Natural killer cell (primary cell): ENCODE data around the gene FBLN5. TPM values are rescaled to one million over a fixed set of nuclear protein-coding genes. Genes with fewer than 3 reads are reported as not detected.
A peak's percentile ranks its signal among the peaks of the same experiment; 100 is the strongest.

Experiments used
- ATAC-seq, 3 donors: fragments of 150-1000 bp in 2 of 3; fragments of 200-7000 bp in 1 of 3; cut with Tn5 transposase; 1 replicate in 1 of 3; 2 replicates in 2 of 3; pipeline ENCODE4 v1.10.0; 2021; ENCODE audit warnings: mild to moderate bottlenecking in 2 of 3, moderate library complexity in 2 of 3
- DNase-seq, 2 donors: peaks; one replicate each; pipeline versions ENCODE4 v3.0.0 to v3.0.0-alpha.2; 2013 to 2021; ENCODE audit warnings: mixed read lengths in 1 of 2
- H3K27ac ChIP-seq: one replicate; pipeline ENCODE4 v1.5.1; 2013; ENCODE audit warnings: mild to moderate bottlenecking, low read length
- H3K27me3 ChIP-seq: one replicate; pipeline ENCODE4 v1.6.1; 2013; ENCODE audit warnings: low read length; ENCODE audit not compliant: control insufficient read depth, insufficient read depth
- H3K36me3 ChIP-seq: one replicate; pipeline ENCODE4 v1.6.1; 2013; ENCODE audit warnings: low read length; ENCODE audit not compliant: control insufficient read depth, insufficient read depth
- H3K4me1 ChIP-seq: one replicate; pipeline ENCODE4 v1.6.1; 2013; ENCODE audit warnings: low read length; ENCODE audit not compliant: control insufficient read depth, insufficient read depth
- H3K4me3 ChIP-seq: one replicate; pipeline ENCODE4 v1.5.1; 2013; ENCODE audit warnings: low read length
- H3K9me3 ChIP-seq: one replicate; pipeline ENCODE4 v1.6.1; 2013; ENCODE audit warnings: low read length; ENCODE audit not compliant: control insufficient read depth, insufficient read depth
- H3K27ac Mint-ChIP-seq, 2 donors: one replicate each; pipeline ENCODE4 v1.8.0; 2022; ENCODE audit warnings: mild to moderate bottlenecking in 2 of 2, mixed read lengths in 2 of 2, moderate library complexity in 1 of 2
- H3K27me3 Mint-ChIP-seq, 2 donors: one replicate each; pipeline ENCODE4 v1.8.0; 2022; ENCODE audit warnings: low read depth in 2 of 2, mixed read lengths in 2 of 2
- H3K36me3 Mint-ChIP-seq: one replicate; pipeline ENCODE4 v1.8.0; 2022; ENCODE audit warnings: mixed read lengths
- H3K4me1 Mint-ChIP-seq, 2 donors: one replicate each; pipeline ENCODE4 v1.8.0; 2022; ENCODE audit warnings: mixed read lengths in 2 of 2
- H3K4me3 Mint-ChIP-seq: one replicate; pipeline ENCODE4 v1.8.0; 2022; ENCODE audit warnings: mild to moderate bottlenecking, moderate library complexity, mixed read lengths
- H3K9me3 Mint-ChIP-seq, 2 donors: one replicate each; pipeline ENCODE4 v1.8.0; 2022; ENCODE audit warnings: mixed read lengths in 2 of 2
- WGBS: methylation state at CpG from one replicate; pipeline ENCODE4 v1.1.7; 2013; ENCODE audit warnings: missing lambda C conversion rate; ENCODE audit not compliant: insufficient coverage; 5-methylcytosine and 5-hydroxymethylcytosine counted together
- intact Hi-C: fragments of 100-400 bp; cut with micrococcal nuclease; formaldehyde crosslinking; loops from one replicate; pipeline ENCODE4 v1.14.2; 2022
- total RNA-seq, 4 donors: library from RNA; stranded (reverse); fragments of 120-200 nt in 1 of 4; gene quantifications; one replicate each; pipeline versions ENCODE4 v1.2.3 to v1.2.4, GENCODE V29; 2013 to 2022
- TF ChIP-seq, protein P1 (sequence below): fragments of 200-600 bp; IDR thresholded peaks from one replicate; pipeline ENCODE4 v1.8.0; 2022; ENCODE audit warnings: antibody characterized with exemption

FBLN5 gene
- total RNA-seq, 3 donors from 2014 or later (not counting 1 experiment from before 2014, with no cell fraction given) = 0.56 to 1.3 (median 1.1) TPM

DNA sequence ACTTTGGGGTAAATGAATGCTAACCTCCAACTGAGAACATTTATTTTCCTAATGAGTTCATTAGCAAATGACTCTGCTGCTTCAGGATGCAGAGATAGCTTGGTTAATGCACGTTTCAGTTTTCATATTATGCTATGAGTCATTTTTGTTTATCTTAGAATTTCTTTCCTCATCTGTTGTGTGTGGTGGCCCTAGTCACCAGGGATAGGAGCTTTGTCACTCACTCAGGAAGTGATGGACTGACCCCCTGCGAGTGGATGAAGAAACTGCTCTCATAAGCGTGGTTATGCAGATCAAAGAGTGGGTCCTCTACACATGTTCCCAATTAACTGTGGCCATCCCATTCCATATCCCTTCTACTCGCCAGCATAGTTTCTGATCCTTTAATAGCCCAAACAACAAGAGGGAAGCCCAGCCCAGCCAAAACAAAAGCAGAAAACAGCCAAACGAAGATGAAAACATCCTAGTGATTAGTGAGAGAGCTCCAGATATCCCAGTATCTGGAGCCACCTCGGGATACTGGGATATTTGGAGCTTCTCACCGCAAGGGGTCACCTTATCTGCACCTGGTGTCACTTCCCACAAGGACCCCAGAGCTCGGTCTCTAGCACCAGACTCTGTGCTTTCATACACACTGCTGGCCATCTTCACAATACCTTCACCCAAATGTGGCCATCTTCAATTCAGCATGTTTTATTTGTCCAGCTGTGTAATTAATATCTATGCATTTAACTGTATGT, 88.8 kb downstream of the FBLN5 start:
- Mint-ChIP-seq H3K36me3 (peaks cover 18% of the 10 kb centered on the region), H3K4me3 (peak overlapping the region; percentile 10), H3K27me3 (no peaks in the 10 kb centered on the region), H3K27ac (peak overlapping the region; percentile 63 to 68), H3K9me3 (no peaks in the 10 kb centered on the region), H3K4me1 (peaks cover 61 to 72% of the 10 kb centered on the region in 2 donors)
- Histone ChIP-seq H3K4me3 (no peak overlapping the region), H3K27me3 (no peaks in the 10 kb centered on the region), H3K9me3 (no peaks in the 10 kb centered on the region), H3K27ac (no peak overlapping the region), H3K36me3 (peaks cover 3% of the 10 kb centered on the region), H3K4me1 (peaks cover 72% of the 10 kb centered on the region)
- peak; percentile 47 to 81 (median 57) for ATAC-seq
- TF ChIP-seq, protein P1, sequence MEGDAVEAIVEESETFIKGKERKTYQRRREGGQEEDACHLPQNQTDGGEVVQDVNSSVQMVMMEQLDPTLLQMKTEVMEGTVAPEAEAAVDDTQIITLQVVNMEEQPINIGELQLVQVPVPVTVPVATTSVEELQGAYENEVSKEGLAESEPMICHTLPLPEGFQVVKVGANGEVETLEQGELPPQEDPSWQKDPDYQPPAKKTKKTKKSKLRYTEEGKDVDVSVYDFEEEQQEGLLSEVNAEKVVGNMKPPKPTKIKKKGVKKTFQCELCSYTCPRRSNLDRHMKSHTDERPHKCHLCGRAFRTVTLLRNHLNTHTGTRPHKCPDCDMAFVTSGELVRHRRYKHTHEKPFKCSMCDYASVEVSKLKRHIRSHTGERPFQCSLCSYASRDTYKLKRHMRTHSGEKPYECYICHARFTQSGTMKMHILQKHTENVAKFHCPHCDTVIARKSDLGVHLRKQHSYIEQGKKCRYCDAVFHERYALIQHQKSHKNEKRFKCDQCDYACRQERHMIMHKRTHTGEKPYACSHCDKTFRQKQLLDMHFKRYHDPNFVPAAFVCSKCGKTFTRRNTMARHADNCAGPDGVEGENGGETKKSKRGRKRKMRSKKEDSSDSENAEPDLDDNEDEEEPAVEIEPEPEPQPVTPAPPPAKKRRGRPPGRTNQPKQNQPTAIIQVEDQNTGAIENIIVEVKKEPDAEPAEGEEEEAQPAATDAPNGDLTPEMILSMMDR = no peak
- 56% methylated on average over 7 of the region's 8 CpGs for WGBS
- DNase-seq = peak in 1 of 2 donors; percentile 34
- intact Hi-C loops = no loop called here

DNA sequence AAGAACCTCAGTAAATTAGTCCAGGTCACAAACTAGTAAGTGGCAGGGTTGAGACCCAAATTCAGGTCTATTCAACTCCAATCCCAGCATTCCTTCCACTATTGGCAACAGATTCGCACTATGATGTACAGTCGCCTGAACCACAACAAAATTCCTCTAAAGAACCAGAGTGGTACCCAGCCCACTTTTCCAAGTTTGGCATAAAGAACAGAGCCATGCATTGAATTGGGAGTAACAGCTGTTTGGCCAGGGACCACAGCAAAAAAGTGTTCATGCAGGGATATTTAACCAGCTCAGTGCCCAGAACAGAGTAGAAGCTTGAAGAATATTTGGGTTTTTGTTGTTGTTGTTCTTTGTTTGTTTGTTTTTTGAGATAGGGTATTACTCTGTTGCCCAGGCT, 89.9 kb downstream of the FBLN5 start:
- TF ChIP-seq, protein P1 = no peak
- H3K27me3 Mint-ChIP-seq = no peaks in the 10 kb centered on the region
- Histone ChIP-seq H3K27me3 (no peaks in the 10 kb centered on the region), H3K27ac (no peak overlapping the region), H3K36me3 (peaks cover 3% of the 10 kb centered on the region), H3K4me3 (no peak overlapping the region), H3K4me1 (peaks cover 62% of the 10 kb centered on the region), H3K9me3 (no peaks in the 10 kb centered on the region)
- H3K9me3 Mint-ChIP-seq = no peaks in the 10 kb centered on the region
- WGBS = 100% methylated on average over 2 of the region's 2 CpGs
- intact Hi-C loops = no loop called here
- H3K4me3 Mint-ChIP-seq = no peak overlapping the region
- DNase-seq (no peak), ATAC-seq (no peak)
- peaks cover 8% of the 10 kb centered on the region for H3K36me3 Mint-ChIP-seq
- H3K4me1 Mint-ChIP-seq = peaks cover 50 to 69% of the 10 kb centered on the region in 2 donors
- no peak overlapping the region for H3K27ac Mint-ChIP-seq

DNA sequence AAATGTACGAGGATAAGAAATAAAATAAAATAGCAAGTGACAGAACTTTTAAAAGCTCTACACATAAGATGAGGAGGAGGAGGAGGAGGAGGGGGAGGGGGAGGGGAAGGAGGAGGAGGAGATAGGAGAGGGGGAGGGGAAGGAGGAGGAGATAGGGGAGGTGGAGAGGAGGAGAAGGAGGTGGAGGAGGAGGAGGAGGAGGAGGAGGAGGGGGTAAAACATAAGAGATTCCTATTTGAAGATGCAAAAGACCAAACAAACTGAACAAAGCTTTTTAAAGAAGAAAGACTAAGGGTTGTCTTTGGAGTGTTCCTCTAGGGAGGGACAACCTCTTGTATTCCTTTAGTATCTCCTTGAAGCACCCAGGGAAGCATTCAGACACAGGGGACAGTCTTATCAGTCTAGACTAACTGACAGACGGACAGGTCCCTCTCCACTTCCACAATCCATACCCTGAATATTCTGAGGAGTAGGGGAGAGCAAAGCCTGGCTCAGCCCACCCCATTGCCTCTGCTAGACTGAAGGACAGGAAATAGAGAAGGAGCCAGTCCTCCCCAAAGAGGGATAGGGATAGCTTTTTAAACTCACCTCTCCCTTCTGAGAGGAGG, 93.1 kb downstream of the FBLN5 start:
- Mint-ChIP-seq H3K9me3 (no peaks in the 10 kb centered on the region), H3K27me3 (no peaks in the 10 kb centered on the region), H3K27ac (peak overlapping the region in 1 of 2 donors; percentile 44), H3K4me3 (no peak overlapping the region), H3K36me3 (no peaks in the 10 kb centered on the region), H3K4me1 (peaks cover 32 to 52% of the 10 kb centered on the region in 2 donors)
- ATAC-seq (no peak), DNase-seq (no peak)
- TF ChIP-seq, protein P1 = no peak
- intact Hi-C loops = no loop called here
- WGBS = no CpG with 5 or more reads among the region's 2 CpGs
- no peaks in the 10 kb centered on the region for H3K27me3 ChIP-seq
- peaks cover 9% of the 10 kb centered on the region for H3K36me3 ChIP-seq
- no peak overlapping the region for H3K4me3 ChIP-seq
- no peaks in the 10 kb centered on the region for H3K9me3 ChIP-seq
- peaks cover 38% of the 10 kb centered on the region for H3K4me1 ChIP-seq
- H3K27ac ChIP-seq = no peak overlapping the region
